Measurements from ENCODE around the gene TOLLIP. TPM values are rescaled to one million over a fixed set of nuclear protein-coding genes. Genes with fewer than 3 reads are reported as not detected.

Gene TOLLIP
- total and polyA plus RNA-seq, 2 of the 8 experiments (the other 6 are each of a cell fraction or from before 2014, with no cell fraction given): 23.7 to 34.7 TPM

GRCh38 chr11:1271002-1271401 is 38.4 kb downstream of the TOLLIP start:
- H3K23ac ChIP-seq (ENCODE audit: insufficient read length): no peak overlapping the region
- H3K79me2 ChIP-seq (ENCODE audit: control insufficient read depth in 1 of 2, insufficient read depth in 2 of 2, low read length in 2 of 2): no peaks in the 10 kb centered on the region
- H3K14ac ChIP-seq (ENCODE audit: insufficient read length): no peak overlapping the region
- WGBS, 2 experiments (ENCODE audit: extremely low coverage in 1 of 2, insufficient coverage in 1 of 2, insufficient read length in 1 of 2, insufficient replicate concordance in 2 of 2, low coverage in 1 of 2, low lambda C conversion rate in 2 of 2, missing lambda C conversion rate in 1 of 2): 86% methylated on average over 11 of the region's 13 CpGs; no CpG with 5 or more reads in 1 of the 2 experiments
- H3K4me1 ChIP-seq (replicated peaks in 1 of 4; ENCODE audit: control insufficient read depth in 3 of 4, insufficient read depth in 4 of 4, low read length in 3 of 4): no peaks in the 10 kb centered on the region
- H3K4me3 ChIP-seq (ENCODE audit: extremely low read depth in 1 of 4, insufficient read depth in 2 of 4, low read depth in 3 of 4, low read length in 4 of 4): no peak overlapping the region
- no peak overlapping the region for H3K4me2 ChIP-seq (ENCODE audit: insufficient read depth in 1 of 2, low read depth in 2 of 2, low read length in 2 of 2)
- no peak overlapping the region for H4K8ac ChIP-seq (ENCODE audit: extremely low read depth, insufficient read depth, low read length)
- H3K36me3 ChIP-seq (ENCODE audit: control insufficient read depth in 2 of 4, insufficient read depth in 4 of 4, low read length in 3 of 4): peaks cover 1 to 5% (median 2%) of the 10 kb centered on the region in 4 experiments; a peak in 5 of 8 replicates
- H2BK120ac ChIP-seq (replicated peaks; ENCODE audit: low read depth, low read length): no peak overlapping the region
- no peak overlapping the region for H3K4ac ChIP-seq (replicated peaks; ENCODE audit: insufficient read length, low read depth, low read length)
- H2BK5ac ChIP-seq (ENCODE audit: low read depth, low read length): no peak overlapping the region
- H2BK15ac ChIP-seq (ENCODE audit: low read length): no peak overlapping the region
- no peak overlapping the region for H3K56ac ChIP-seq (replicated peaks; ENCODE audit: insufficient read length, low read depth, low read length)
- DNase-seq (ENCODE audit: low read depth in 1 of 2, low spot score in 2 of 2) (no peak), FAIRE-seq (no peak)
- H2BK12ac ChIP-seq (ENCODE audit: low read depth, low read length): no peak overlapping the region
- peaks cover 0 to 3% of the 10 kb centered on the region in 2 experiments; a peak in 2 of 4 replicates for H3K9me3 ChIP-seq (ENCODE audit: insufficient read depth in 2 of 2, low read depth in 1 of 2, low read length in 1 of 2)
- H2AFZ ChIP-seq (ENCODE audit: low read length): no peak overlapping the region
- H4K91ac ChIP-seq (replicated peaks; ENCODE audit: insufficient read length, low read length): no peak overlapping the region
- ChIA-PET POLR2A (ENCODE audit: partially characterized antibody) (no interaction called here), CTCF (ENCODE audit: partially characterized antibody) (interaction anchor here (0.6 to 1.4 kb wide), 2 partner anchors 22 to 33 kb away, joined by 3 read pairs; no protein-coding TSS in a partner anchor)
- H3K27ac ChIP-seq (ENCODE audit: low read depth, low read length): no peak overlapping the region
- H2BK20ac ChIP-seq (ENCODE audit: low read length): no peak overlapping the region
- no peaks in the 10 kb centered on the region for H3K27me3 ChIP-seq (replicated peaks in 1 of 4; ENCODE audit: control insufficient read depth in 3 of 4, extremely low read depth in 1 of 4, insufficient read depth in 3 of 4, low read length in 3 of 4)
- no peaks in the 10 kb centered on the region for H3K23me2 ChIP-seq (ENCODE audit: low read depth, low read length)
- H4K20me1 ChIP-seq (replicated peaks in 1 of 2; ENCODE audit: control insufficient read depth in 1 of 2, insufficient read depth in 2 of 2, low read length in 2 of 2): peaks cover 0 to 2% of the 10 kb centered on the region in 2 experiments
- TF ChIP-seq MAFK (IDR thresholded peaks at IDR 0.05; ENCODE audit: low read depth, low read length) (no peak), EGR1 (IDR thresholded peaks at IDR 0.05; ENCODE audit: borderline replicate concordance, low read depth, low read length) (no peak), POLR2AphosphoS5 (IDR thresholded peaks at IDR 0.05; ENCODE audit: low read depth, low read length) (no peak), SP2 (IDR thresholded peaks at IDR 0.05; ENCODE audit: low read length) (no peak), CREB1 (IDR thresholded peaks at IDR 0.05) (no peak), TEAD4 (IDR thresholded peaks at IDR 0.05; ENCODE audit: low read depth, low read length) (no peak)
- TF ChIP-seq, protein P1, sequence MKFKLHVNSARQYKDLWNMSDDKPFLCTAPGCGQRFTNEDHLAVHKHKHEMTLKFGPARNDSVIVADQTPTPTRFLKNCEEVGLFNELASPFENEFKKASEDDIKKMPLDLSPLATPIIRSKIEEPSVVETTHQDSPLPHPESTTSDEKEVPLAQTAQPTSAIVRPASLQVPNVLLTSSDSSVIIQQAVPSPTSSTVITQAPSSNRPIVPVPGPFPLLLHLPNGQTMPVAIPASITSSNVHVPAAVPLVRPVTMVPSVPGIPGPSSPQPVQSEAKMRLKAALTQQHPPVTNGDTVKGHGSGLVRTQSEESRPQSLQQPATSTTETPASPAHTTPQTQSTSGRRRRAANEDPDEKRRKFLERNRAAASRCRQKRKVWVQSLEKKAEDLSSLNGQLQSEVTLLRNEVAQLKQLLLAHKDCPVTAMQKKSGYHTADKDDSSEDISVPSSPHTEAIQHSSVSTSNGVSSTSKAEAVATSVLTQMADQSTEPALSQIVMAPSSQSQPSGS (IDR thresholded peaks at IDR 0.05; ENCODE audit: low read length): no peak
- TF ChIP-seq, protein P2, sequence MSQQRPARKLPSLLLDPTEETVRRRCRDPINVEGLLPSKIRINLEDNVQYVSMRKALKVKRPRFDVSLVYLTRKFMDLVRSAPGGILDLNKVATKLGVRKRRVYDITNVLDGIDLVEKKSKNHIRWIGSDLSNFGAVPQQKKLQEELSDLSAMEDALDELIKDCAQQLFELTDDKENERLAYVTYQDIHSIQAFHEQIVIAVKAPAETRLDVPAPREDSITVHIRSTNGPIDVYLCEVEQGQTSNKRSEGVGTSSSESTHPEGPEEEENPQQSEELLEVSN (IDR thresholded peaks at IDR 0.05): no peak
- no peak overlapping the region for H4K5ac ChIP-seq (ENCODE audit: insufficient read length, low read depth, low read length)
- H3K79me1 ChIP-seq (ENCODE audit: low read depth, low read length): no peaks in the 10 kb centered on the region
- no peak overlapping the region for H3K9ac ChIP-seq (replicated peaks in 1 of 4; ENCODE audit: extremely low read depth in 1 of 4, low read depth in 3 of 4, low read length in 3 of 4)
- no peak overlapping the region for H2AK5ac ChIP-seq (ENCODE audit: low read depth, low read length)
- H3K18ac ChIP-seq (ENCODE audit: extremely low read depth, low read length): no peak overlapping the region
